HG02763 (cell line): ENCODE results near the gene ITGAL.

Source experiments
- ATAC-seq: cut with Tn5 transposase; IDR thresholded peaks from one replicate; pipeline ENCODE4 v1.9.1; 2021; ENCODE audit warnings: mild to moderate bottlenecking, moderate library complexity; ENCODE audit not compliant: unreplicated experiment

ITGAL gene

DNA sequence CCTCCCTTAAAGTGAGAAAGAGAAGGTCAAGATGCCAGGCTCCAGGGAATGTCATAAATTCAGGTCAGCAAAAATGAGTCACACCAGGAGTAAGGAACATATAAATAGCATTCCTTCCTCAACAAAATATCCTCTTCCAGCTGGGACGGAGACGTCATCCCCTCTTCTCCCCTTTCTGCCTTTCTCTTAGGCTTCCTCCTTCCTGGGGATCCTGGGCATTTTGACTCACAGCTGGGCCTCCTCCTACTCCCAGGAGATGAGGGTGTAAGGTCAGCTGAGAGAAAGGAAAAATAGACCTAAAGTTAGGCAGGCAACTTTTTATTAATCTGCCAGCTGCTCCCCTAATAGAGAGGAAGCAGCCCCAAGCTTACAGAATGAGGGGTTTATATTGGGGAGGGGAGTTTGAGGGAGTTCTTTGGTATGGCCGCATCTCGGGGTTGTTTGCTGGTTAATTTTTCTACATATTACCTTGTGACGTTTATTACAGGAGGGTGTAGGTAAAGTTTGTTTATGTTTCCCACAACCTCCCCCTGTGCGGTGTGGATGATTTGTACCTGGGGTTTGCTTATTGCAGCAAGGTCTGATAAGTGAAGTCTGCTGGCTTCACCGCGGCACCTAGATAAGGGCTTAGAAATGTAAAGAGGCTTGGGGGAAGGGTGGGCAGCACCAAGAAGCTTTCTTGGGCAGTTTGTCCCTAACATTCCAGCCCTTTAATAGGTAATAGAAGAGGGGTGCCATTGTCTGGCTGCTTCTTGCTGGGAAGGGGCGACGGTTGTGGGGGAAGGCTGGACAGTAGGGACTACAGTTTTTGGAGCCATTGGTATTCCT, 69.2 kb downstream of the ITGAL start:
- ATAC-seq, result no peak

DNA sequence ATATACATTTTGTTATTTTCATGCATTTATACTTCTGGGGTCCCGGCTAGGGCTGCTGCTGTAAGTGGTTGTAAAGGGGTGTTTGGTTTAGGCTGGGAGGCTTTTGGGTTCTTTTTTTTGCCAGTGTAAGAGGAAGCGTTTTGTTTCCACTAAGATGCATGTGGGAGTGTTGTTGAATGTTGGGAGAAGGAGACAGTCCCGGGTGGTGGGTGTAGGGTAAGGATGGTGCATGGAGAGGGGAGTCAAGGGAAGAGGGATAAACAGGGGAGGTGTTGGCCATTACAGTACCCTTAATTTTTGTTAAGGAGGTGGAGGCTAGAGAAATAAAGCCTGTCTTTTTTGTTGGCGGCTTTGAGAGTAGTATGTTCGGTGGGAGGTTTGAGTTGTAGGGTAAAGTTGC, 70.5 kb downstream of the ITGAL start:
- ATAC-seq, result no peak

DNA sequence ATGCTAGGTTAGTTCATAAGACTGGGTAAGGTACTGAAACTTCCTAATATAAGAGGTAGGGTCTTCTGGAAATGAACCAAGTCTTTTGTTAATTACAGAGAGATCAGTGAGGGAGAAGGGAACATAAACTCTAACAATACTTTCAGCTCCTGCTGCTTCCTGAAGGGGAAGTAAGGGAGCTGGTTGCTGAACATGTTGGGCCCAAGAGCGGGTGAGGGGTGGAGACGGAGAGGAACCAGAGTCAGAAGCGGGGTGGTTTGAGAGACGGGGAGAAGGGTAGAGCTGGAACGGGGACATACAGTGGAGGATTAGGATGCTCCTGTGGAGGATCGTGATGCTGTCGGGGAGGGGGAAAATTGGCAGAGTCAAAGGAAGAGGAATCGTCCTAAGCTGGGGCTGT, 73.6 kb downstream of the ITGAL start:
- no peak for ATAC-seq

DNA sequence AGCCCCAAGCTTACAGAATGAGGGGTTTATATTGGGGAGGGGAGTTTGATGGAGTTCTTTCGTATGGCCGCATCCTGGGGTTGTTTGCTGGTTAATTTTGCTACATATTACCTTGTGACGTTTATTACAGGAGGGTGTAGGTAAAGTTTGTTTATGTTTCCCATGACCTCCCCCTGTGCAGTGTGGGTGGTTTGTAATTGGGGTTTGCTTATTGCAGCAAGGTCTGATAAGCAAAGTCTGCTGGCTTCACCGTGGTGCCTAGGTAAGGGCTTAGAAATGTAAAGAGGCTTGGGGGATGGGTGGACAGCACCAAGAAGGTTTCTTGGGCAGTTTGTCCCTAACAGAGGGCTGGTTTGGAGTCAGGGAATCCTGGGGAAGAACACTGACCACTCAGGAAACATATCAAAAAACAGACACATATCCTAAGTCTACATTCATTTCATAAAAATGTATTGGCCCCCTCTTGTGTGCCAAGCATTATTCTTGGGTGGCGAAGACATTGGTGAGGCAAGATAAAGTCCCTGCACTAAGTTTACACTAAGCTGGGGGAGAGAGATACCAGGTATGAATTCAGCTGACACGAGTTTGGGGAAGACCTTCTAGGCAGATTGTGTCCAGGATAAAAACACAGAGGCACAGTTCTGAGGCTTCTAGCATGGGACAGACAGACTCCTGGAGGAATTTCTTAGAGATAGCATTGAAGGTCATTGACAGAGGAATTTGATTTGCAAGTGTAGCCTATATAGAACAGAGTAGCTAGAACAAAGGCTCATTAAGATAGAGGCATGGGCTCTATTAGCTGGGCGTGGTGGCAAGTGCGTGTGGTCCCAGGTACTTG, 76.1 kb downstream of the ITGAL start:
- no peak for ATAC-seq

DNA sequence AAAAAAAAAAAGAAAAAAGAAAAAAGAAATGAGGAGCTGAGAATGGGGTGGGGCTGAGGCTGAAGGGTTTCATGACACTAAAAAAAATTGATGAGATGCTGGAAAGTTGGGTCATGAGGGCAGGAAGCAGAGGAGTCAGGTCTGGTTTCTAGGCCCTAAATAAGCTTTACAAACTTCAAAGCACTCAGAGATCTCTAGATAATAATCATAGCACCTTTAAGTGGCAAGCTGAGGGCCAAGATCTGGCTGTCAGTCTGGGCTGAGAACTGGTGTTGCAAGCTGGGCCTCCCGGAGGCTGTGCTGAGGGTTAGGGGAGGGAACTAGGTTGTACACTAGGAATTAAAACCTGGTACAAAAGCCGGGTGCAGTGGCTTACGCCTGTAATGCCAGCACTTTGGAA, 79.2 kb downstream of the ITGAL start:
- ATAC-seq, result no peak

DNA sequence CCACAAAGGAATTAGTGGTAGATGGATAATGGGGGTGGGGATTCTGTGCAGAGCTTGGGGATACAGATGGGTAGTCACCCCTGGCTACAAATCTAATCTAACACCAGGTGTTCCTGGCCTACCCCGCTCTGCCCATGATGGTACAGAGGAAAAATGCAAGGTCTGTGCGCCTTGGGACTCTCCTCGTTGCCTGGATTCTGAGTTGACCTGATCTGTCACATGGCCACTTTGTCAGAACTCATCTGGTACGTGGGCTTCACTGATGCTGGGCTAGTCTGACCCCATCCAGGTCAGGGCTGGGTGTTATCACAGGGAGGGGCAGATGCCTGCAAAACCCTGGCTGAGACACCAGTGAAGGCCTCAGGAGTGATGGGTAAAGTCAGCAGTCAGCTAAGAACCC, 80.4 kb downstream of the ITGAL start:
- no peak for ATAC-seq

DNA sequence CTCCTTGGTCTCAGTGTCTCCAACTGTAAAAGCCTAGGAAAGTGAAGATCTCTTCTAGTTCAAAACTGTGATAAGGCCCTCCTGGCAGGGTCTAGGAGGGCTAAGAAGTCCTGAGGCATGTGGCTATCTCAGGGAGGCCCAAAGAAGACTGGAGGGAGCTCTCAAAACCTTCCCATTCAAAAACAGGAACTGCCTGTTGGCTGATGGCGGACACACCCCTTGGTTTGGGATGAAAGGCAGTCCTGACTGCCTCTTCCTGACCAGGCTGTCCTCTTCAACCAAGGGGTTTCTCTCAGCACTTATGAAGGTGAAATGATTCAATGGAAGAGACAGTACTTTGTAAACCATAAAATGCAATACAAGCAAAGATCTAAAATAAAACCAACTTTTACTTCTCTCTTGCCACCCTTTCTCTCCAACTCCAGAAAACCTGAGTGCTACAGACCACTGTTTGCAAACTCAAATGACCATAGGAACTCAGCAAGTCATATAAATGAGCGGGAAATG, 80.9 kb downstream of the ITGAL start:
- no peak for ATAC-seq

DNA sequence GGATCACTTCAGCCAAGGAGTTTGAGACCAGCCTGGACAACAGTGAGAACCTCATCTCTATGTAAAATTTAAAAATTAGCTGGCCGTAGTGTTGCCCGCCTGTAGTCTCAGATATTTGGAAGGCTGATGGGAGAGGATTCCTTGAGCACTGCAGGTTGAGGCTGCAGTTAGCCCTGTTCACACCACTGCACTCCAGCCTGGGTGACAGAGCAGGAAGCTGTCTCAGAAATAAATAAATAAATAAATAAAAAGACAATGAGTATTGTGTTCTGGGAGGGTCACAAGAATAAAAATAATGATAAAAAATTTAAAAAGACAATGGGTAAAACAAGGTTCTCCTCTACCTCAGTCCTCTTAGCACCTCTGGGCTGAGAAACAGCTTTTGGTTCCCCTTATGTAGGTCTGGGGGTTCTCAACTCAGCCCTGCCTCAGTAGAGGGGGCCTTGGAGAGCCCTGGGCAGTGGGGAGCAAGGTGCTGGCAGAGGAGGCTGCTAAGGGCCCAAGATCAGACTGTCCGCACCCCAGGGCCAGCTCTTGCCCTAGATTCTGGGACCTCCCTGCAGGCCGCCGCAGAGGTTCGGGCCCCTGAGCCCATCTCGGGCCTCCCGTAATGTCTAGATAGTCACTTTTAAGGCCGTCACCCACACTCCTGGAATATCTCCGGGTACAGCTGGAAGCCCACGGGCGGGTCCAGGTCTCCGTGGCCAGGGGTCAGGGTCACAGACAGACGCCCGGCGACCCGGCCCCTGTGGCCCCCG, 82.2 kb downstream of the ITGAL start:
- ATAC-seq, result no peak

DNA sequence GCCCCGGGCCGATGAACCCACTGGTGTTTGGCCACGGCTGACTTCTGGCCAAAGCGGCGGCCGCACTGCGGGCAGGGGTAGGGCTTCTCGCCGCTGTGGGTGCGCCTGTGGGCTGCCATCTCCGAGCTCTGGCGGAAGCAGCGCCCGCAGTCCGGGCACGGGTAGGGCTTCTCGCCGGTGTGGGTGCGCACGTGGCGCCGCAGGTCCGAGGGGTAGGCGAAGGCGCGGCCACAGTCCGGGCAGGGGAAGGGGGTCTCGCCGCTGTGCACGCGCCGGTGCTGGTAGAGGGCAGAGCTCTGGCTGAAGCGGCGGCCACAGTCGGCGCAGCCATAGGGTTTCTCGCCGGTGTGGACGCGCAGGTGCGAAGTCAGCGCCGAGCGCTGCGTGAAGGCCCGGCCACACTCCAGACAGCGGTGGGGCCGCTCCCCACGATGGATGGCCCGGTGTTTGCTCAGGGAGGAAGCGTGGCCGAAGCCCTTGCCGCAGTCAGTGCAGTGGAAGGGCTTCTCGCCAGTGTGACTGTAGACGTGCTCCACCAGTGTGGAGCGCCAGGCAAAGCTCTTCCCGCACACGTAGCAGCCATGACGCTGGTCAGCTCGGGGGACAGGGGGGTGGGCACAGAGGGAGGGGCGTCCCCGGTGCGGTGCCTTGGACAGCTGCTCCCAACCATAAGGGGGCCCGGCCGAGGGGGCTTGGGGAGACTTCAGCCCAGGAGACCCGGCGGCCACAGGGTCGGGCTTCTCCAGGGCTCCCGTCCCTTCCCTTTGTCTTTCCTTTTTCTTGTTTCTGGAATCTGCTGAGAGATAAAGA, 83.0 kb downstream of the ITGAL start:
- ATAC-seq, result no peak

DNA sequence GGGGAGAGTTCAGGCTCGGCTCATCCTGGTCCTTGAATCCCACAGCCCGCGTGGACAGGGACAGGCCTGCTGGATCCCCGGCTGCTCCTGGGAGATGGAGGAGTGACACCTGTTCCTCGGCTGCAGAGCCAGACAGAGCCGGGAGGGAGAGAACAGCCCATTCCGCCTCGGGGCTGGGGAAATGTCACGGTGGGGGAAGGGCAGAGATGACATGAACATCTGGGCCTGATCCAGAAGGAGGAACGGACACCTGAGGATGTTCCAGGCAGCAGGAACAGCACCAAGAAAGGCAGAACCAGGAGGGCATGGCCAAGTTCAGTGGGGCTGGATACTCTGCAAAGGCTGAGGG, 83.6 kb downstream of the ITGAL start:
- ATAC-seq, result no peak

DNA sequence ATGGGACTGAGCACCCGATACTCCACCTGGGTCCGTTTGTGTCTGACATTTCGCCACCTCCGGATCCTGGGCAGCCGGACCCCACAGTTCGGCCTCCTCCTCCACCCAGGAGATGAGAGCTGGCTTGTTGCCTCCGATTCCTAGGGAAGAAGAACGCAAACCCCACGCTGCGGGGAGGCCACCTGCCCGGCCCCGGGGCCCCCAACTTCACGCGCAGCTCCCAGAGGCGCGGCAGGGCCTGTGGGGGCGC, 85.1 kb downstream of the ITGAL start:
- ATAC-seq, result peak; percentile 4

DNA sequence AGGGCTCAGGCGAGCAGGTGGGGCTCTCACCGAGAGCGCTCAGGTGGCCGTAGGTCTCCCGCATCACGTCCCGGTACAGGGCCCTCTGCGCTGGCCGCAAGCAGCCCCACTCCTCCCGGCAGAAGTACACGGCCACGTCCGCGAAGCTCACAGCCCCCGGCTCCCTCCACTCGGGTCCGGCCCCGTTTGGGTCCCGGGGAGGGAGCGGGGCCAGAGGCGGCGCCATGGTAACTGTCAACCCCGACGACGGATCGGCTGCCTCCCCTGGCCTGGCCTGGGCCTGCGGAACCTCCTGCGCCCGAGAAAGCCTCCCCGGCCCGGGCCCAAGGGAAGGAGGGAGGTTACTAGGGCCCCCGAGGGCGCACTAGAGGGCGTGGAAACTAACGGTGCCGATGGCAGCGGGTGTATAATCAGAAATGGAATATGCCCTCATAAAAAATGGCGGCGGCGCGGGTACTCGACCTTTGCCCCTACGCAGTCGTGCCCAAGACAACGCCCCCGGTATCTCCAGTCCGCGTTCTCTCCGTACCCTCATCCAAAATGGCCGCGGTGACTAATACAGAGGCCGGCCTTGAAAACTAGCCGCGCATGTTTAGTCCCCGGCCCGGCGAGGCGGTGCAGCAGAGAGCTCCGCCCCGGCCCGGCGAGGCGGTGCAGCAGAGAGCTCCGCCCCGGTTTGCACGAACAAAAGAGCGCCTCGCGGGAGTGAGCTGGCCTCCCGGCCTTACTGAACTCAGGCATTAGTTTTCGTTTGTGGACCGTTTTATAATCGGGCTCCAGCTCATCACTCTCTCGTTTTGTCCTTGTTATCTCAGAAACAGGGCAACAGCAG, 85.6 kb downstream of the ITGAL start, which contains the start of gene ZNF764:
Gene ZNF764, minus strand, starts transcription at position 418 of the 832 bp plus-strand sequence. Its CDS starts 192 bp downstream, at position 226.
- ATAC-seq, result peak; percentile 89

DNA sequence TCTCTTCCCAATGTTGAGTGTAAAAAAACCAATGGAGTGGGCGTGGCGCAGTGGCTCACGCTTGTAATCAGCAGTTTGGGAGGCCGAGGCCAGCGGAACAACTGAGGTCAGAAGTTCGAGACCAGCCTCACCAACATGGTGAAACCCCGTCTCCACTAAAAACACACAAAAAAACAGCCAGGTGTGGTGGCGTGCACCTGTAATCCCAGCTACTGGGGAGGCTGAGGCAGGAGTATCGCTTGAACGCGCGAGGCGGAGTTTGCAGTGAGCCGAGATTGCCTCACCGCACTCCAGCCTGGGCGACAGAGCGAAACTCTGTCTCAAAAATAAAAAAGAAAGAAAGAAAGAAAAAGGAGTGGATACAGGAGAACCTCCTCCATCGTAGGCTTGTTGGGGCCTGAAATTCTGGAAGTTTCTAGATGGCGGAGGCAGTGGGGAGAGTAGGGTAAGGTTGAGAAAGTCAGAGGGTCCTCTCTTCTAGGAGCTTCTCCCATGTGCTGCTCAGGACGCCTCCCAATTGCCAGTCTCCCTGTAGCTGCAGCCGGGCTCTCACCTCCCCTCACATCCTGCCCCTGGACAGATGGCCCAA, 86.3 kb downstream of the ITGAL start:
- ATAC-seq, result no peak

DNA sequence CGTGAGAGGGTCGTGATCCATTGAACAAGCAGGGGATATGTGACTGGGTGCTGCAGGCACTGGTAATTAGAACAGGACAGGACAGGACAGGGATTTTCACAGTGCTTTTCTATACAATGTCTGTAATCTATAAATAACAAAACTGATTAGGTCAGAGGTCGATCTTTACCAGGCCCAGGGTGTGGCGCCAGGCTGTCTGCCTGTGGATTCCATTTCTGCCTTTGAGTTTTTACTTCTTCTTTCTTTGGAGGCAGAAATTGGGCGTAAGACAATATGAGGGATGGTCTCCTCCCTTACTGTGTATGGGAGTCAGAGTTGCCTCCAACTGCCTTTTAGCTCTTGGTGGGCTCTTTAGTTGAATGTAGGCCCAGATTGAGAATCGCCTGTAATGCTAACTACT, 87.1 kb downstream of the ITGAL start:
- ATAC-seq, result no peak

DNA sequence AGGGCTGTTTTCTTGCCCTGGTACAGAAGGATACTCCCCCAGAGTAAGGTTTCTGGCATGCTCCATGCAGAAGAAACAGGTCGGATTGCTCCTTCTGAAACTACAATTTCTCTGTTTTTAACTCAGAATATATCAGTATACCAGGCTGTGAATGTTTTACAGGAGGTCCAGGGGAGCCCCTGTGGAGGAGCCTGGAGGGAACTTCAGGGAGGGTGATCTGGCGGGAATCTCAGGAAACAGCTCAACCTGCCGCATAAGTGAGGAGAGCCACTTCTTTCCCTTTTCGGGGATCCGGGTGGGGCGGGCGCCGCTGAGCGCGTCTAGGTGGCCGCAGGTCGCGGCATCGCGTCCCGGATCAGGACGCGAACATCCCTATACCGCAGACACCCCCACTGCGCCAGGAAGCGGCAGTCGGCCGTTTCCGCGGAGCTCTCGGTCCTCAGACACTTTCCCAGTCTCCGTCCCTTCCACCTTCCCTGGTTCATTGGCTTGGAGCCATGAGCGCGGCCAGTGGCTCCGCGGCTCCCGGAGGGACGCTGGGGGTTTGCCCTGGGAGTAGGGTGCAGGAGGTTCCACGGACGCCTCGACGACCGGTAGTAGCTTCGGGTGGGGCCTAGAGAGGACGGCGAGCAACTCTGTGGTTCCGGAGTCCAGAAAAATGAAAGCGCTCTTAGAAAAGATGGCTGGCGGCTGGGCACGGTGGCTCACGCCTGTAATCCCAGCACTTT, 88.7 kb downstream of the ITGAL start:
- ATAC-seq, result no peak

DNA sequence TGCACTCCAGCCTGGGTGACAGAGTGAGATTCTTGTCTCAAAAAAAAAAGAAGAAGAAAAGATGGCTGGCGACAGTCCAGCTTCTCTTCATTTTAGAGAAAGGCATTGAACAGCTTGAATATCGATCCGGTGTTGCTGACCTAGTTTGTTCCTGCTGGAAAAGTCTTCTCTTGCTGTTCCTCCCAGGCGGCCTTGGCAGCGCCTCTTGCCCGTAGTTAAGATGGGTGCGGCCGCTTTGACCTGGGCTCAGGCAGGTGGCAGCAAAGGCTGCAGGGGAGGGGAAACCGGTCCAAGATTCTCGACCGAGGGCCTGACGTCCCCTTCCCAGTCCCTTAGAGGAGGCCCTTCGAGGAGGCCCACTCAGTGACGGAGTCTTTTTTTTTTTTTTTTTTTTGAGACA, 89.5 kb downstream of the ITGAL start:
- ATAC-seq, result no peak

DNA sequence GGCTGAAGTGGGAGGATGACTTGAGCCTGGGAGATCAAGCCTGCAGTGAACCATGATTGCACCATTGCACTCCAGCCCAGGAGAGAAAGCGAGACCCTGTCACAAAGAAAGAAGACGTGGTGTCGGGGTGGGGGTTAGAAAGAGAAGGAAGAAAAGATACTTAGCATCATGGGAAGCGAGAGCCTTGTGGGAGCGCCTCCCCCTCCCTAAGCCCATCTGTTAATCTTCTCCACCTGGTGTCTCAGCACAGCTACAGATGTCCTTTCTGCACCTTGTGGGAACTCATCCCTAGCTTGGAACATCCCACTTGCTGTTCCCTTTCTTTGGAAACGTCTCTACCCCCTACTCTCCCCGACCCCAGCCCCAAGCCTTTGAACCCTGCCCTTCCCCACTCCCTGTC, 93.0 kb downstream of the ITGAL start:
- ATAC-seq, result no peak

DNA sequence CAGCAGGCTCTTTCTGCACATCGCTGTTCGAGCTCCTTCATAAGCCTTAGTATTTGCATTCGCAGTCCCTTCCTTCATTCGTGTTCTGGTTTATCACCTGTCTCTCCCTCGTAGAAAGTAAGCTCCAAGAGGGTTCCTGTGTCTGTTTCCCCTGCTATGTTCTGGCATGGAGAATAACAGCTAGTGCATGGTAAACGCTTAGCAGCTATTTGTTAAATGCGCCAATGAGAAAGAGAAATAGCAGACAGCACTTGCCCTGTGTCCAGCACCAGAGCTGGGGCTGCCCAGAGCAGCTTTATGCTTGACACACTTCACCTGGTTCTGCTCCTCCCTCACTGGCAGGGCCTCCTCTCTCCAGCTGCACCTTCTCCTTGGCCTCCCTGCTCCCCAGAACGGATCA, 93.4 kb downstream of the ITGAL start:
- no peak for ATAC-seq

DNA sequence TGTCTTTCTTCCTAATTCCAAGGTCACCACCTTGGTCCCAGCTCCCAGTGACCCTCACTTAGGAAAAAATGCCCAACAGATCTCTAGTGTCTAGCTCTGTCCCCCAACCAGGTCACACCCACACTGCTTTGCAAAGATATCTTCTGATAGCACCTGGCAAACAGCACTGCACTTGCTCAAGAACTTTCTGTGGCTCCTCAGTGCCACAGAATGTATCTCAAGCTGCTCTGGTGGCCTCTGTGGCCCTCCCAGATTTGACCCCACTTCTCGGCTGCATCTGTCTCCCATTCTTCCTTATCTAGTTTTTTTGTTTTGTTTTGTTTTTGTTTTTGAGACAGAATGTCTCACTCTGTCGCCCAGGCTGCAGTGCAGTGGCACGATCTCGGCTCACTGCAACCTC, 94.0 kb downstream of the ITGAL start:
- ATAC-seq, result no peak
